Thyroid gland (tissue), 4 donors: ENCODE measurements around the gene FKBP4.

ENCODE experiments used
- CTCF ChIP-seq, 6 experiments: fragments of 200-600 bp in 3 of 6; fragments of 450-650 bp in 3 of 6; sonication (generic) in 3 of 6; IDR thresholded peaks; one replicate each; pipeline ENCODE4 v1.5.1; 2016 to 2019; ENCODE audit warnings: antibody characterized with exemption in 6 of 6, mild to moderate bottlenecking in 2 of 6, inconsistent platforms in 1 of 6, moderate library complexity in 1 of 6
- POLR2A ChIP-seq, 2 donors: fragments of 450-650 bp; IDR thresholded peaks; one replicate each; pipeline ENCODE4 v1.6.1; 2017; ENCODE audit warnings: antibody characterized with exemption in 2 of 2, mild to moderate bottlenecking in 2 of 2, moderate library complexity in 1 of 2

DNA sequence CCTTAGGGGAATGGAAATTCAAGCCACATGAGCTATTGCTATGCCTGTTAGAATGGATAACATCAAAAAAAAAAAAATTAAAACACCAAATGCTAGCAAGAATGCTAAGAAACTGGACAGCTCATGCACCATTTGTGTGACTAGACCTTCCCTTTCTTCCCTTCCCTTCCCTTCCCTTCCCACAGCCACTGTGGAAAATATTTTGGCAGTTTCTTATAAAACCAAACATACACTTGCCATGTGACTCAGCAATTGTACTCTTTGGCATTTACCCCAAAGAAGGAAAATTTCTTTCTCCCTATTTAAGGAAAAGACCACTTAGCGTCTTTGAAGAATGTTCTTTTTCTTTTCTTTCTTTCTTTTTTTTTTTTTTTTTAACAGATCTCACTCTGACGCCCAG is 49.1 kb upstream of the FKBP4 start:
- TF ChIP-seq POLR2A (IDR thresholded peaks at IDR 0.05) (no peak), CTCF (IDR thresholded peaks at IDR 0.05) (no peak)
